EH (cell line): ENCODE measurements around the gene PREP.
"Not testable (repeated sequence)": the region's sequence is repeated elsewhere in the genome, so short reads cannot be mapped to it uniquely, and the experiment has no call there.

Experiments used
- DNase-seq: peaks from one replicate; pipeline ENCODE4 v3.0.0-alpha.2; 2015; ENCODE audit warnings: low read depth

Gene PREP

GRCh38 chr6:105269390-105269789, 133.5 kb downstream of the PREP start:
- DNase-seq: no peak

DNA sequence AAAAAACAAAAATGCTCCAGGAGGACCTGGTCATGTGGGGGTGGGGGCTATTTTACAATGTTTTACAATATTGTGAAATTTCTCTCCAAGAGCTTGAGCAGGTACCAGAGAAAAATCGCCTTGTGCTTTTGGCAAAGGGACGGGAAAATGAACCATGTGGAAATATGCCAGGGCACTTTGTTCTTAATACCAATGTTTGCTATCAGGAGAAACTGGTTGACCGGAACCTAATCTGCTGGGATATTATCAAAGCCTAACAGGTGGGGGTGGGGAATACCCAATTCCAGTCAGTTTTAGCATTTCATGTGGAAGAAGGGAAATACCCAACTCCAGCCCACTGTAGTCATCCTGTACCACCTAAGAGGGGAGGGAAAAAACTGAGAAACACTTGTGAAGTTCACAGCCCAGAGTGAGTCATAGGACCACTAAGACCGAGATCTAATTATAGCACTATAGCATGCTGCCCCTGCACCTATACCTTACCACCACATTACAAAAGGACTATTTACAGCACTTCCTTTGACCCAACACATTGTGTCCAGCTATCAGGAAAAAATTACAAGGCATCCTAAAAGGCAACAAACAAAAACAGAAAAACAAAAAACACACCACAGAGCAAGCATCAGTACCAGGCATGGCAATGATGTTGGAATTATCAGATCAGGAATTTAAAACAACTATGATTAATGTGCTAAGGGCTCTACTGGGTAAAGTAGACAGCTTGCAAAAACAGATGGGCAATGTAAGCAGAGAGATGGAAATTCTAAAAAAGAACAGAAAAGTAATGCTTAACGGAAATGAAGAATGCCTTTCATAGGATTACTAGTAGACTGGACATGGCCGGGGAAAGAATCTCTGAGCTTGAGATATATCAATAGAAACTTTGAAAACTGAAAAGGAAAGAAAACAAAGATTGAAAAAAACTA, 138.9 kb downstream of the PREP start:
- peak; percentile 12 for DNase-seq

DNA sequence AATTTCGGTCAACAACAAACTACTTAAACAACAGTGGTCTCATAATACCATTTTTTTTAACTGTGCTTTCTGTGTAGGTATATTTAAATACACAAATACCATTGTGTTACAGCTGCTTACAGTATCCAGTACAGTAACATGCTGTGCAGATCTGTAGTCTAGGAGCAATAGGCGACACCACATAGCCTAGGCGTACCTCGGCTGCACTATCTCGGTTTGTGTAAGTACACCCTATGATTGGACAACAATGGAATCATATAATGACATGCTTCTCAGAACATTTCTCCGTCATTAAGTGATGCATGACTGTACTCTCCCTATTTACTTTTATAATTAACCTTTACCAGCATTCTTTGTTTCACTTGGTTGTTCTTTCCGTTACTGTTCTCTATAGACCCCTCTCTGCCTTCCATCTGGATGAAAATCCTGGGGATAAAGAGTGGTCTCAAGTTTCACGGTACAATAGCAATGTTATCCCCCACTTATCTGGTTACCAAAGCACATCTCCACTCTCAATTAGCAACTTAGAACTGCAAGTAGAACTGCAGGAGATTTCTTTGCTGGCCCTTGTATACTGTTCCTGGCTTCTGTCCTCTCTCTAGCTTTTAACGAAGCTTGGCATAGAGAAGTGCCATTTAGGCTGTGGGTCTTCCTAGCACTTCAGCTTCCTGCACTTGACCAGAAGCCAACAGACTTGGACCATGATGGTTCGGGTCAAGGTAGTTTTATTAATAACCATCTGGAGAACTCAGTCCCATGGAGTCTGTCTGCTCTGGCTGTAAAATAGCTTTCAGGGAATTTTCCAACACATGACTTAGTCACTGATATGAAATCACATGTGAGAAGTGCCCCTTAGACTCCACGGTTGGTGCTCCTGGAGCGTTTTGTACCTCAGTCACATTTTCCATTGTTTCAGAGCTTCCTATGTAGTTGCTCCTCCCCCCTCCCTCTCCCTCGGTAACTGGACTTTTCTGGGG, 142.7 kb downstream of the PREP start:
- DNase-seq: no peak

DNA sequence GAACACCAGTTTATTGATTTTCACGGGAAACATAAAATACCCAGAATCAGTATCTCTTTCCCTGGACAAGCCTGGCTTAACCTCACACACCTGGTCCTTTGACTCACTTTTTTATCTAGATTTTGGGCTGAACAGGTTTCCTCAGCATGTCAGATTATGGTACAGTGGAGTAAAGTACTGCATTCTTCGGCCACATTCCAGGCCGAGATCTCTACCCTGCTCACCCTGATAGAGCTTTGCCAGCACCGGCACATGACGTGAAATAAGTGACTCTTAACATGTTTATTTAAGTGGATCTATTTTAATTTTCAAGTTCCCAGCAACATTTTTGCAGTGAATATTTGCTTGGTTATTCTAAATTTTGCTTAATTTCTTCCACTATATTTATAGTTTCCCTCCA, 144.1 kb downstream of the PREP start:
- no peak for DNase-seq

- DNase-seq: no peak
These were observed 145.5 kb downstream of the PREP start for GRCh38 chr6:105257340-105257739.

GRCh38 chr6:105256619-105257018, 146.3 kb downstream of the PREP start:
- DNase-seq: no peak

- no peak for DNase-seq
These were observed 149.1 kb downstream of the PREP start for GRCh38 chr6:105253787-105254186.

DNA sequence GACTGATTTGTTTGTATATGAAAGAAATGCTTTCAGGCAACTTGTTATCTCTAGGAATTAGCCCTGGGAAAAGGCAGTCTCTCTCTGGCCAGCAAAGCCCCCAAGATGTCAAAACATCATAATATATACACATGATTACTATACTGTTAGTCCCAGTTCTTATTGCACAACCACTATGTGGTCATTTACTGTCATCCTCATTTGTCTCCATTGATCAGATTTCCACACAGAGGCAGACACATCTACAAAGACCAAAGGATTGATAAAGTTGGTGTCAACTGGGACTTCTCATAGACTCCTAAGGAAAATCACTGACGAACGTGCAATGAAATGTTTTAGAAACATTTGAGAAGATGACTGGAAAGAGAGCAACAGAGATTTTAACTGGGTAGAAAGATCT, 151.2 kb downstream of the PREP start:
- DNase-seq: no peak

DNA sequence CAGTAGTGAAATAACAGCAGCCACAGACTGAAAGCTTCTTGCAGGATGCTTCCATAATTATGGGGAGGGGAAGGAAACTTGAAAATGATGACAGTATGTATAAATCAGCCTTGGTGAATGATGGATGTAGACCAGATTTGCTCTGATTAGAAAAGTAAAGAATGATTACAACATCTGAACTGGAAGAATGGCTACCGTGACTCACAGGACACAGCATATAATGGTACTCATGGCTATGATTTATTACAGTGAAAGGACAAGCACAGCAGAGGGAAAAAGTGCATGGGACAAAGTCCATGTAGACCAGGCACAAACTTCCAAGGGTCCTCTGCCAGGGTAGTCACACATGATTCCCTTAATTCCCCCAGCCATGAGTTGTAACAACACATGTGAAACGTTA, 152.3 kb downstream of the PREP start:
- DNase-seq: no peak

GRCh38 chr6:105243487-105243886, 159.4 kb downstream of the PREP start:
- DNase-seq: no peak

GRCh38 chr6:105235155-105235554, 167.7 kb downstream of the PREP start:
- no peak for DNase-seq

GRCh38 chr6:105231771-105232170, 171.1 kb downstream of the PREP start:
- DNase-seq: not testable (repeated sequence)
